ENCODE data around the gene PRKG1.
"Not testable (repeated sequence)": the region's sequence is repeated elsewhere in the genome, so short reads cannot be mapped to it uniquely, and the experiment has no call there.

The PRKG1 gene

DNA sequence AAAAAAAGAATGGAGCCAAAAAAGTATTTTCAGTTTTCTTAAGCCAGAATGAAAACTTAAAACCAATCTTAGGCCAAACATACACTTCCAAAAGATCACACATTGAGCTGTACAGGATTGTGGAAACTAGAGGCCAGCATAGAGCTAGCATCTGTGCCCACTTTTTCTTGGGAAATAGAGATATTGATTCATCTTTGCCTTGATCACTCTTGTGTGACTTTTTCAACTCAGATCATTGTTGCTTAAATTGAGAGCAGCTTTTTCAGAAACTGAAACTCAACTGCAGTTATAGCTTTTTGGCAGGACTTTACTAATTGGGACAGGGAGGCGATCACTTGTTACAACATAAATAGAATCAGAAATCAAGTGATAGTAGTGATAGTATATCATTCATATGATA is 132.2 kb downstream of the PRKG1 start:
- no peak overlapping the region for H2BK15ac ChIP-seq (replicated peaks; ENCODE audit: low read depth)
- WGBS (ENCODE audit: extremely low coverage, insufficient coverage, low lambda C conversion rate) = no CpG with 5 or more reads among the region's 1 CpG

DNA sequence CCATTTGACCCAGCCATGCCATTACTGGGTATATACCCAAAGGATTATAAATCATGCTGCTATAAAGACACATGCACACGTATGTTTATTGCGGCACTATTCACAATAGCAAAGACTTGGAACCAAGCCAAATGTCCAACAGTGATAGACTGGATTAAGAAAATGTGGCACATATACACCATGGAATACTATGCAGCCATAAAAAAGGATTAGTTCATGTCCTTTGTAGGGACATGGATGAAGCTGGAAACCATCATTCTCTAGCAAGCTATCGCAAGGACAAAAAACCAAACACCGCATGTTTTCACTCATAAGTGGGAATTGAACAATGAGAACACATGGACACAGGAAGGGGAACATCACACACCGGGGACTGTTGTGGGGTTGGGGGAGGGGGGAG is 138.7 kb downstream of the PRKG1 start:
- H3K18ac ChIP-seq (ENCODE audit: low read length); H3K79me2 ChIP-seq (ENCODE audit: control insufficient read depth, insufficient read depth, low read length); H3K36me3 ChIP-seq (ENCODE audit: control insufficient read depth, insufficient read depth, low read length); H3K9ac ChIP-seq (ENCODE audit: low read length); H3K4me2 ChIP-seq (ENCODE audit: low read length); H3K27ac ChIP-seq (ENCODE audit: low read depth, low read length); H3K23ac ChIP-seq (ENCODE audit: low read length); H3K4ac ChIP-seq (ENCODE audit: low read depth, low read length); H3K4me1 ChIP-seq (ENCODE audit: control insufficient read depth, low read depth, low read length); H3K56ac ChIP-seq (ENCODE audit: low read length); H4K8ac ChIP-seq (ENCODE audit: low read depth, low read length); H4K5ac ChIP-seq (ENCODE audit: low read length); H2BK120ac ChIP-seq (ENCODE audit: low read depth, low read length); H3K79me1 ChIP-seq (ENCODE audit: low read length); DNase-seq; H3K4me3 ChIP-seq (ENCODE audit: low read length); H3K27me3 ChIP-seq (ENCODE audit: insufficient read depth, low read length, poor library complexity); H2AK5ac ChIP-seq (ENCODE audit: low read length); H2BK5ac ChIP-seq (ENCODE audit: low read length); H2BK15ac ChIP-seq (replicated peaks; ENCODE audit: low read depth): not testable (repeated sequence)
- WGBS (ENCODE audit: extremely low coverage, insufficient coverage, low lambda C conversion rate) = no CpG with 5 or more reads among the region's 5 CpGs

More for the DNA sequence above, 132.2 kb downstream of the PRKG1 start:
- H3K4me3 ChIP-seq (ENCODE audit: low read length) = no peak overlapping the region
- H3K27ac ChIP-seq (ENCODE audit: low read depth, low read length) = no peak overlapping the region
- no peaks in the 10 kb centered on the region for H3K27me3 ChIP-seq (ENCODE audit: insufficient read depth, low read length, poor library complexity)
- no peak overlapping the region for H2AK5ac ChIP-seq (ENCODE audit: low read length)
- H3K9ac ChIP-seq (ENCODE audit: low read length) = no peak overlapping the region
- H3K18ac ChIP-seq (ENCODE audit: low read length) = no peak overlapping the region
- no peak overlapping the region for H2BK120ac ChIP-seq (ENCODE audit: low read depth, low read length)
- no peak overlapping the region for H3K4ac ChIP-seq (ENCODE audit: low read depth, low read length)
- no peaks in the 10 kb centered on the region for H3K79me1 ChIP-seq (ENCODE audit: low read length)
- H3K4me1 ChIP-seq (ENCODE audit: control insufficient read depth, low read depth, low read length) = peaks cover 3% of the 10 kb centered on the region
- H3K79me2 ChIP-seq (ENCODE audit: control insufficient read depth, insufficient read depth, low read length) = no peaks in the 10 kb centered on the region
- H4K5ac ChIP-seq (ENCODE audit: low read length) = no peak overlapping the region
- H3K4me2 ChIP-seq (ENCODE audit: low read length) = no peak overlapping the region
- H3K36me3 ChIP-seq (ENCODE audit: control insufficient read depth, insufficient read depth, low read length) = no peaks in the 10 kb centered on the region
- DNase-seq = no peak
- H4K8ac ChIP-seq (ENCODE audit: low read depth, low read length) = no peak overlapping the region
- H2BK5ac ChIP-seq (ENCODE audit: low read length) = no peak overlapping the region
- no peak overlapping the region for H3K23ac ChIP-seq (ENCODE audit: low read length)
- H3K56ac ChIP-seq (ENCODE audit: low read length) = no peak overlapping the region

DNA sequence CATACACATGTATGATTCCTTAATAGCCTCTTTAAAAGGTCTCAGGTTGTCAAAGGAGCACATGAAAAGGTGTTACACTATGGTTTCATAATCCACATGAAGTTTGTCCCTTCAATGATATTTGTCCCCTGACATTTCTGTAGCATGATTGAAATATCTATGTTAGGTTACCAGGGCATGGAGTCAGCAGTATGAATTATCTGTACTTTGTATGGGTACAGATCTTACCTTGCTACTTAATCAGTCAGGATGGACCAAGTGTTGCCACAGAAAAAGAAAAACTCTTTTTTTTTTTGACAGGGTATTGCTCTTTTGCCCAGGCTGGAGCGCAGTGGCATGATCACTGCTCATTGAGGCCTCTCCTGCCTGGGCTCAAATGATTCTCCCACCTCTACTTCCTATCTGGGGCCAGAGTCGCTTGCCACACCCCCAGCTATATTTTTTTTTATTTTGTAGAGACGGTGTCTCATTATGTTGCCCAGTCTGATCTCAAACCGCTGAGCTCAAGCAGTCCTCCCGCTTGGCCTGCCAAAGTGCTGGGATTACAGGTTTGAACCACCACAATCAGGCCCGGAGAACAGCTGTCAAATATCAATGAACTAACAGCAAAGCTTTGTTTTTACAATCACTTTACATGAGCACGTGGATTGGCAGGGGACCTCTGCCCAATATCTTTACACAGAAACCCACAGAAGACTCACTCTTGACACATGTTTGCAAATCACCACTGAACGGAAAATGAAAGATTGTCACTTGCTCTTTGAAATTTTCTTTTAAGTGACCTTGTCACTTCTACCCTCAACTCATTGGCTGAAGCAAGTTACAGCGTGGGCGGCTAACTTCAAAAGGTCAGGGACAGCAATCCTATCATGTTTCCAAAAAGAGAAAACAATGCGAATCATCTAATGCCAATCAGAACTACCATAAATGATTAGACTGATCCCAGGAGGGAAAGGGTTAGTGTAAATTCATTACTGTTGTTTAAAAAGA is 140.2 kb downstream of the PRKG1 start:
- Histone ChIP-seq H3K79me1 (ENCODE audit: low read length) (no peaks in the 10 kb centered on the region), H3K4me1 (ENCODE audit: control insufficient read depth, low read depth, low read length) (no peaks in the 10 kb centered on the region), H2BK120ac (ENCODE audit: low read depth, low read length) (no peak overlapping the region), H3K27me3 (ENCODE audit: insufficient read depth, low read length, poor library complexity) (no peaks in the 10 kb centered on the region), H3K9ac (ENCODE audit: low read length) (no peak overlapping the region), H3K27ac (ENCODE audit: low read depth, low read length) (no peak overlapping the region), H3K4me2 (ENCODE audit: low read length) (no peak overlapping the region), H3K18ac (ENCODE audit: low read length) (no peak overlapping the region), H3K4me3 (ENCODE audit: low read length) (no peak overlapping the region), H2BK15ac (replicated peaks; ENCODE audit: low read depth) (no peak overlapping the region), H3K36me3 (ENCODE audit: control insufficient read depth, insufficient read depth, low read length) (no peaks in the 10 kb centered on the region), H3K23ac (ENCODE audit: low read length) (no peak overlapping the region), H3K79me2 (ENCODE audit: control insufficient read depth, insufficient read depth, low read length) (no peaks in the 10 kb centered on the region), H4K8ac (ENCODE audit: low read depth, low read length) (no peak overlapping the region), H4K5ac (ENCODE audit: low read length) (no peak overlapping the region), H3K4ac (ENCODE audit: low read depth, low read length) (no peak overlapping the region), H2AK5ac (ENCODE audit: low read length) (no peak overlapping the region), H2BK5ac (ENCODE audit: low read length) (no peak overlapping the region), H3K56ac (ENCODE audit: low read length) (no peak overlapping the region)
- WGBS (ENCODE audit: extremely low coverage, insufficient coverage, low lambda C conversion rate) = no CpG with 5 or more reads among the region's 11 CpGs
- no peak for DNase-seq

DNA sequence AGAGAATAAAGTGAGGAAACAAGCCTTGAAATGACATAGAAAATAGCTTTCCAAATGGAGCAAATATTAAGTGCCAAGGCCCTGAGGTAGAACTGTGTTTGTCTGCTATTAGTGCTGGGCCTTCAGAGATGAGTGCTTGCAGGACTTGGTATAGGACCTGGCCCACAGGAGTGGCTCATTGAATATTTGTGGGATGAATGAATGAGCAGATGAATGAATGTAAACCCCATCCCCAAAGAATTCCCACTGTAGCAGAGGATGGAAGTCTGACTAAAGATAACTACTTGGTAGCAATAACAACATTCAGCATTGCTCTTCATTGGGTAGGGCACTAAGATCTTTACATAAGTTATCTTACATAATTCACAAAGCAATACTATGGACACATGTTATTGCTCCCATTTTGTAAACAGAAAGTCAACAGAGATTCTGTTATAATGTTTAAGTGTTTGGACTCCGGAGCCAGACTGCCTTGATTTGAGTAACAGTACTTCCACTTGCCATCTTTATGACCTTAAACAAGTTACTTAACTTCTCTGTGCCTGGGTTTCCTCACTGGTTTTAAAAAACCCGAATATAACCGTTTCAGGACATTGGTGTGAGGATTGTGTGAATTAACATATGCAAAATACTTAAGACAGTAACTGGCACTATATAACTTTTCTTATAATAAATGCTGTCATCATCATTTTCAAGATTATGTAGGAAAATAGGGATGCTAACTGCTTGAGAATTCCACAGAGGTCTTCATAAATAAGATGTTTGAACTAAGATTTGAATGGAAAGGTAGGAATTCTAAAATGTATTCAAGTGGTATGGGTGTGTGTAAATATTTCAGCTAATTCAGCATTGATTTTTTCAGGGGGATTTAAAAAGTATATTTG is 141.9 kb downstream of the PRKG1 start:
- Histone ChIP-seq H3K56ac (ENCODE audit: low read length) (no peak overlapping the region), H3K4me1 (ENCODE audit: control insufficient read depth, low read depth, low read length) (no peaks in the 10 kb centered on the region), H2AK5ac (ENCODE audit: low read length) (no peak overlapping the region), H3K4me3 (ENCODE audit: low read length) (no peak overlapping the region), H2BK5ac (ENCODE audit: low read length) (no peak overlapping the region), H3K27me3 (ENCODE audit: insufficient read depth, low read length, poor library complexity) (no peaks in the 10 kb centered on the region), H3K4ac (ENCODE audit: low read depth, low read length) (no peak overlapping the region), H3K79me2 (ENCODE audit: control insufficient read depth, insufficient read depth, low read length) (no peaks in the 10 kb centered on the region), H3K23ac (ENCODE audit: low read length) (no peak overlapping the region), H3K18ac (ENCODE audit: low read length) (no peak overlapping the region), H2BK120ac (ENCODE audit: low read depth, low read length) (no peak overlapping the region), H2BK15ac (replicated peaks; ENCODE audit: low read depth) (no peak overlapping the region), H3K9ac (ENCODE audit: low read length) (no peak overlapping the region), H3K27ac (ENCODE audit: low read depth, low read length) (no peak overlapping the region), H3K36me3 (ENCODE audit: control insufficient read depth, insufficient read depth, low read length) (no peaks in the 10 kb centered on the region), H4K5ac (ENCODE audit: low read length) (no peak overlapping the region), H4K8ac (ENCODE audit: low read depth, low read length) (no peak overlapping the region), H3K4me2 (ENCODE audit: low read length) (no peak overlapping the region), H3K79me1 (ENCODE audit: low read length) (no peaks in the 10 kb centered on the region)
- WGBS (ENCODE audit: extremely low coverage, insufficient coverage, low lambda C conversion rate) = no CpG with 5 or more reads among the region's 3 CpGs
- no peak for DNase-seq

DNA sequence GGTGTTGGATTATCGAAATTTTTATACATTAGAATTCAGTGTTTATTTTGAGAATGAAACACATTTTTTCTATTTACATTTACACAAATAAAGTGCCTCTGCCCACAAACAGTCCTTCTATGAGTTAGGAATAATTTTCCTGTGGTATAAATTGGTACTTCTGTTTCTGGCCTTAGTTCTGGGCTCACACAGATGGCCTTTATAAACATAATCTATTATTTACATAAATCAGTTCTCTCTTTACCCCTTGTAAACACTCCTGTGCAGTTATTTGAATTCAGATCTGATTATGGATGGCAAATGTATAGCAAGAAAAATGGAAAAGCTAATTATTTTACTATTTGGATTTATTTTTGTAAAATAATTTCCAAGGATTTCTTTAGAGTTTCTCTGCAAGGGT is 143.2 kb downstream of the PRKG1 start:
- no peak overlapping the region for H4K8ac ChIP-seq (ENCODE audit: low read depth, low read length)
- H4K5ac ChIP-seq (ENCODE audit: low read length) = no peak overlapping the region
- no peak for DNase-seq
- H2BK15ac ChIP-seq (replicated peaks; ENCODE audit: low read depth) = no peak overlapping the region
- WGBS (ENCODE audit: extremely low coverage, insufficient coverage, low lambda C conversion rate) = no CpG with 5 or more reads among the region's 1 CpG
- H3K4ac ChIP-seq (ENCODE audit: low read depth, low read length) = no peak overlapping the region
- H3K27ac ChIP-seq (ENCODE audit: low read depth, low read length) = no peak overlapping the region
- no peaks in the 10 kb centered on the region for H3K79me1 ChIP-seq (ENCODE audit: low read length)
- H3K4me3 ChIP-seq (ENCODE audit: low read length) = no peak overlapping the region
- H3K79me2 ChIP-seq (ENCODE audit: control insufficient read depth, insufficient read depth, low read length) = no peaks in the 10 kb centered on the region
- H3K18ac ChIP-seq (ENCODE audit: low read length) = no peak overlapping the region
- H2BK120ac ChIP-seq (ENCODE audit: low read depth, low read length) = no peak overlapping the region
- no peaks in the 10 kb centered on the region for H3K27me3 ChIP-seq (ENCODE audit: insufficient read depth, low read length, poor library complexity)
- H3K4me2 ChIP-seq (ENCODE audit: low read length) = no peak overlapping the region
- no peaks in the 10 kb centered on the region for H3K36me3 ChIP-seq (ENCODE audit: control insufficient read depth, insufficient read depth, low read length)
- H3K56ac ChIP-seq (ENCODE audit: low read length) = no peak overlapping the region
- no peak overlapping the region for H2AK5ac ChIP-seq (ENCODE audit: low read length)
- H3K23ac ChIP-seq (ENCODE audit: low read length) = no peak overlapping the region
- no peak overlapping the region for H2BK5ac ChIP-seq (ENCODE audit: low read length)
- H3K4me1 ChIP-seq (ENCODE audit: control insufficient read depth, low read depth, low read length) = no peaks in the 10 kb centered on the region
- no peak overlapping the region for H3K9ac ChIP-seq (ENCODE audit: low read length)
